OCI-LY1 (cell line): Measurements from ENCODE around the gene FAM9B.

Experiments used
- CTCF ChIP-seq: fragments of 200-600 bp; sonication (generic), shearing (Covaris generic); IDR thresholded peaks from 2 replicates; pipeline ENCODE4 v1.5.1; 2017; ENCODE audit warnings: mild to moderate bottlenecking, antibody characterized with exemption, low read length, moderate library complexity, mixed read lengths
- EZH2 ChIP-seq: fragments of 200-600 bp; sonication (generic), shearing (Covaris generic); IDR thresholded peaks from 2 replicates; pipeline ENCODE4 v1.8.0; 2017; ENCODE audit warnings: borderline replicate concordance, mixed run types, mild to moderate bottlenecking, antibody characterized with exemption, low read length, moderate library complexity, mixed read lengths

- no peak for TF ChIP-seq CTCF
- no peak for TF ChIP-seq EZH2
Measured at GRCh38 chrX:9048801-9049200, 14.9 kb upstream of the FAM9B start.
